ENCODE data around the gene SMYD2.

- TF ChIP-seq EZH2 (IDR thresholded peaks at IDR 0.05; ENCODE audit: insufficient read depth, poor library complexity, severe bottlenecking), result no peak
- no peak for TF ChIP-seq EZH2phosphoT487 (IDR thresholded peaks at IDR 0.05; ENCODE audit: insufficient read depth, low read depth)
Observed at GRCh38 chr1:214259353-214259977, 21.5 kb upstream of the SMYD2 start.

Data from GM23248 (cell line).